HL-60 (cell line): ENCODE data around the gene RAB26.

Experiments used
- DNase-seq, 2 experiments: peaks; one replicate each; pipeline ENCODE4 v3.0.0-alpha.2; 2010 to 2020; ENCODE audit warnings: low read depth in 1 of 2, low spot score in 1 of 2
- H3K27ac ChIP-seq: fragments of 250-450 bp; sonication (Bioruptor Pico); replicated peaks from 2 replicates; pipeline ENCODE4 v1.5.1; 2020; ENCODE audit warnings: mild to moderate bottlenecking, moderate library complexity
- H3K27me3 ChIP-seq: fragments of 250-450 bp; sonication (Bioruptor Pico); 2 replicates; pipeline ENCODE4 v1.5.1; 2021; ENCODE audit warnings: mild to moderate bottlenecking, moderate library complexity; ENCODE audit not compliant: insufficient read depth, poor library complexity, severe bottlenecking
- H3K4me3 ChIP-seq: replicated peaks from 2 replicates; pipeline ENCODE4 v1.5.1; 2011; ENCODE audit warnings: mild to moderate bottlenecking, control low read depth, low read length; ENCODE audit not compliant: insufficient read depth
- CTCF ChIP-seq: IDR thresholded peaks from one replicate; pipeline ENCODE4 v1.5.1; 2011; ENCODE audit warnings: low read length, control low read depth, inconsistent platforms; ENCODE audit not compliant: insufficient read depth
- GABPA ChIP-seq: IDR thresholded peaks from 2 replicates; pipeline ENCODE4 v1.6.1; 2012; ENCODE audit warnings: low read depth
- POLR2AphosphoS5 ChIP-seq: IDR thresholded peaks from 2 replicates; pipeline ENCODE4 v1.6.1; 2012; ENCODE audit warnings: low read depth
- REST ChIP-seq: IDR thresholded peaks from 2 replicates; pipeline ENCODE4 v1.6.1; 2012; ENCODE audit warnings: low read depth; ENCODE audit not compliant: insufficient replicate concordance
- SPI1 ChIP-seq: IDR thresholded peaks from 2 replicates; pipeline ENCODE4 v1.6.1; 2012; ENCODE audit warnings: low read depth, mild to moderate bottlenecking, borderline replicate concordance

The RAB26 gene

GRCh38 chr16:2187212-2187611 is 38.8 kb downstream of the RAB26 start:
- TF ChIP-seq REST (no peak), GABPA (no peak), SPI1 (no peak), CTCF (no peak), POLR2AphosphoS5 (no peak)
- H3K4me3 ChIP-seq: no peak overlapping the region
- no peak overlapping the region for H3K27ac ChIP-seq
- H3K27me3 ChIP-seq: peaks cover 3% of the 10 kb centered on the region
- no peak for DNase-seq

- no peak overlapping the region for H3K4me3 ChIP-seq
- no peak overlapping the region for H3K27ac ChIP-seq
- no peak for TF ChIP-seq SPI1
- TF ChIP-seq CTCF: no peak
- no peak for TF ChIP-seq REST
- no peak for TF ChIP-seq POLR2AphosphoS5
- TF ChIP-seq GABPA: no peak
- peaks cover 3% of the 10 kb centered on the region for H3K27me3 ChIP-seq
- DNase-seq: no peak
Measured at GRCh38 chr16:2188395-2188794, 40.0 kb downstream of the RAB26 start.

- no peak for TF ChIP-seq GABPA
- TF ChIP-seq CTCF: no peak
- no peak for TF ChIP-seq POLR2AphosphoS5
- TF ChIP-seq REST: no peak
- TF ChIP-seq SPI1: no peak
- DNase-seq: no peak
- no peak overlapping the region for H3K27ac ChIP-seq
- H3K27me3 ChIP-seq: peaks cover 8% of the 10 kb centered on the region
- H3K4me3 ChIP-seq: no peak overlapping the region
Measured at GRCh38 chr16:2189252-2189893, 40.9 kb downstream of the RAB26 start.
